Middle frontal gyrus (tissue), 1 donor: ENCODE data around the gene CD8B.
A peak's percentile ranks its signal among the peaks of the same experiment; 100 is the strongest.
"Not testable (repeated sequence)": the region's sequence is repeated elsewhere in the genome, so short reads cannot be mapped to it uniquely, and the experiment has no call there.

Experiments used
- DNase-seq: peaks from one replicate; pipeline ENCODE4 v3.0.0-alpha.2; 2015; ENCODE audit warnings: low spot score; ENCODE audit errors: extremely low spot score

Gene CD8B

GRCh38 chr2:86836915-86837695, 24.6 kb downstream of the CD8B start:
- DNase-seq: peak; percentile 6

DNA sequence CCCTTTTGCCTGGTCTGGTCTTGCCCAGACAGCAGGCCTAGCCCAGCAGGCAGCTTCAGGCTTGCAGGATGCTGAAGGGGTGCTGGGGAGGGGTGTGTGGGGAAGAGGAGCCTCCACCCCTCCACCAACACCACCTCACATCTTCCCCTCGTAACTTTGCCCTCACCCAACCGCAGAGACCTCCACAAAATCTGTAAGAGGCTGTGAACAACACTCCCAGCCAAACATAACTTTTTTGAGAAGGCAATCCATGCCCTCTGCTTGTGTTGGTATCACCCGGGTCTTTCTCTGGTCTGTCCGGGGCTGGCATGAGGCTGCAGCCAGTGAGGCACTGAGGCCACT, 26.2 kb downstream of the CD8B start:
- DNase-seq: not testable (repeated sequence)

DNA sequence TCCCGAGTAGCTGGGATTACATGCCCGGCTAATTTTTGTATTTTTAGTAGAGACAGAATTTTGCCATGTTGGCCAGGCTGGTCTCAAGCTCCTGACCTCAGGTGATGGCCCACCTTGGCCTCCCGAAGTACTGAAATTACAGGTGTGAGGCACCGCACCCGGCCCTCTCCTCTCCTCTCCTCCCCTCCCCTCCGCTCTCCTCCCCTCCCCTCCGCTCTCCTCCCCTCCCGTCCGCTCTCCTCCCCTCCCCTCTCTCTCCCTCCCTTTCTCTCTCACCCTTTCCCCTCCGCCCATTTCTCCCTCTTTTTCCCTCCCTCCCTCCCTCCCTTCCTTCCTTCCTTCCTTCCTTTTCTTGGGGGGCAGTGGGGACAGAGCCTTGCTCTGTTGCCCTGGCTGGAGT, 28.4 kb downstream of the CD8B start:
- DNase-seq: no peak

DNA sequence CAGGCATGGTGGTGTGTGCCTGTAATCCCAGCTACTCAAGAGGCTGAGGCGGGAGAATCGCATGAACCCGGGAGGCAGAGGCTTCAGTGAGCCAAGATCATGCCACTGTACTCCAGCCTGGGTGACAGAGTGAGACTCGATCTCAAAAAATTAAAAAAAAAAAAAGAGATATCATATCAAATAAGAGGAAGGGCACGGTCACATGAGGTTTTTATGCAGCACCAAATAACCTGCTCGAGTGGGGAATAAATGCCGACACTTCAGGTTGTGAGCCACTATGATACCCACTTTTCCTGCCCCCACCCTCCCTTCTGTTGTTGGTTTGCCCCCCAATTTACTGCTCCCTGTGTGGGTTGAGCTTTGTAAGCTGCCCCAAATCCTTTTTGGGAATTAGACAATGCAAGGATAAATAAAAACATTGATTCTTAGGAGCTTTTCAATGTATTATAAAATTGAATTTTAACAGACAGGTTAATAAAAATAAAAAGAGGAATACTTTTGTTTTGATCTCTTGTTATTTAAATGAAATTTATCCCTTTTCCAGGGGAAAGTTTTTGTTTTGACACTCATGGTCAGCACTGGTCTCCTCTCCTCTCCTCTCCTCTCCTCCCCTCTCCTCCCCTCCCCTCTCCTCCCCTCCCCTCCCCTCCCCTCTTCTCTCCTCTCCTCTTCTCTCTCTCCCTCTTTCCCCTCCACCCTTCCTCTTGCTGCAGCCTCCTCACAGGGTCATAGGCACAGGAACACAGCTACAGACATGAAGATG, 29.2 kb downstream of the CD8B start:
- DNase-seq: no peak

DNA sequence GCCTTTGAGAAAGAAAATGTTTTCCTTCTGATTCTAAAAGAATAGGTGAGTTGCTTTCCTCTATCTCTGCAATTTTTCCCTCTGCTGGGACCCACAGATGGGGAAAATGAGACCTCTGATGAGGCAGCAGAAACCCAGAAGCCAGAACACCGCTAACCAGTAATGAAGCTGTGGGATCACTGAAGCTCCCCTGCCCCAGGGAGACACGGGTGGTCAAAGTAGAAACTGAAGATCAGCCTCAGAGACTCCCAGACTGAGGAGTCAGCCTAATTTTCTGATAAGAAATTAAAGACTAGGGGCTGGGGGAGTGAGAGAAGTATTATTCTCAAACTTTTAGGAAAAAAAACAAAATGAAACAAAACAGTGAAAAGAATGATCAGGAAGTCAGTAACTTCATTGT, 30.1 kb downstream of the CD8B start:
- no peak for DNase-seq

DNA sequence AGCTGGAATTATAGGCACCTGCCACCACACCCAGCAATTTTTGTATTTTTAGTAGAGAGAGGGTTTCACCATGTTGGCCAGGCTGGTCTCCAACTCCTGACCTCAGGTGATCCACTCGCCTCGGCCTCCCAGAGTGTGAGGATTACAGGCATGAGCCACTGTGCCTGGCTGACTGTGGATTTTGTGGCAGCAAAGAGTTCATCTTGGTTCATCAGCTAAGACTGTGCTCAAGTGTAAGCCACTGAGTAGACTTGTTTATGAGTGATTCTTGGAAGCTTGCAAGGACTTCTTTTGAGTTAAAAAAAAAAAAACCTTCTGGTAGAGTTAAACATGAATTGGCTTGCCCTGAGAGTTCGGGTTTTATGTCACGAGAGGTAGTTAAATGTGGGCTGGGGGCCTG, 34.7 kb downstream of the CD8B start:
- no peak for DNase-seq

GRCh38 chr2:86825693-86826381, 35.8 kb downstream of the CD8B start:
- DNase-seq: no peak

DNA sequence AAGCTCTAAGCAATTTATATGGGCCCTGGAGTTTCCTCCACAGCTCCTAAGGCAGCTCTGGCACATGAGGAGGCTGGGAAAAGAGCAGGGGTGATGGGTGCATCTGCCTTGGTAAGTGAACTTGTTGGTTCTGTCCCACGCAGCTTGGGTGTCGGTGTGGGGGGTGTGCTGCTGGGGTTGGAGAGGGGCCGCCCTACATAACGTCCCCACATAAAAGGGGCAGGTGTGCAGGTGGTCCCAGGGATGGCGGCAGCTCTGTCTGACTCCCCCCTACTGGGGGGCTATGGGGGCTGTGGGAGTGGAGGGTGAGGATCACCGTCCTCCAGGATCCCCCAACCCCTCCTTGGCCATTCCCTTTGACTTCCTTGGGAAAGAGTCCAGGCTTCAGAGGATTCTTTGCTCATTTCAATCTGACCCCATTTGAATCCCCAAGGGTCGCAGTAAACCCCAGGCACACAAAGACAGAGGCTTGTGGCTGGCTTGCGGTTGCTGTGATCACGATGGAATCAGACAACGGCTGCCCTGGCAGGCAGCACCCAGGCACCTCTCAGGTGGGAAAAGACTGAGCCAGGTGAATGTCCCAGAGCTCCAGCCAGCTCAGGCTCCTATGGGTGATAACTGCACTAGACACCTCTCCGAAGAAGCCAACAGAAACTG, 36.5 kb downstream of the CD8B start:
- DNase-seq: no peak

GRCh38 chr2:86822668-86823345, 38.9 kb downstream of the CD8B start:
- DNase-seq: no peak

DNA sequence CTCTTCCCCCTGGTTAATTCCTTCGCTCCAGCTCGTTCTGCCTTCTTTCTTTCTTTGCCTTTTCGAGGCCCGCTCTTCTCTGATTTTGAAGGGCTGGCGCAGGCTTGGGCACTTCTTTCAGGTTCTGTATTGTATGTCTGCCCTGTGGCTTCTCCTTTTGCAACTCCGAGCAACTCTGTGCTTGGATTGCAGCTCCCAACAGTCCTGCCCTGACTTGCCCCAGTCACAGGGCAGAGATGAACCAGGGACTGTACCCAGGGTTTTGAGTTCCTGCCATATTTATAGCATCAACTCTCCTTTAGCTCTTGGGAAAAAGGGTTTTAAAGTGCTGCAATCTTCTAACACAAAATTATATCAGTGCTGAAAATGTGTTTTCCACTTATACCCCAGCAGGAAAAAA, 39.8 kb downstream of the CD8B start:
- no peak for DNase-seq

- no peak for DNase-seq
Measured at GRCh38 chr2:86821306-86821705, 40.4 kb downstream of the CD8B start.

- no peak for DNase-seq
Measured at GRCh38 chr2:86818957-86819356, 42.7 kb downstream of the CD8B start.

GRCh38 chr2:86818114-86818801, 43.4 kb downstream of the CD8B start:
- DNase-seq: no peak

DNA sequence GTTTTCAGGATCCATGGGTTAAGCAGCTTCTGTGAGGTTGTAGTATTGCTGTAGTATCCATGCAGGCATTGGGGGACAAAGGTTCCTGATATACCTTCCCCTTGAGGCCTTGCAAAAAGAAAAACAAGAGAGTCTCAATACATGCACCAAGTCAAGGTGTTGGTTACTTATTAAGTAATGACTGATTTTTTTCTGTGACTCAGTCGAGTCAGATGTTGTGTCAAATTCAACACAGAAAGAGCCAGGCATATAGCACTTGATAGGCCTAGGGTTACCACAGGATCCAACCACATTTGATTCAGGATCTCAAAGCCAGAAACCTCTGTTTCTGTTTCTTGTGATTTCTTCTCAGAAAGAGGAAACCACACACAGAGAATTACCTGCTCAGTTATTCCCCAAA, 46.1 kb downstream of the CD8B start:
- no peak for DNase-seq

DNA sequence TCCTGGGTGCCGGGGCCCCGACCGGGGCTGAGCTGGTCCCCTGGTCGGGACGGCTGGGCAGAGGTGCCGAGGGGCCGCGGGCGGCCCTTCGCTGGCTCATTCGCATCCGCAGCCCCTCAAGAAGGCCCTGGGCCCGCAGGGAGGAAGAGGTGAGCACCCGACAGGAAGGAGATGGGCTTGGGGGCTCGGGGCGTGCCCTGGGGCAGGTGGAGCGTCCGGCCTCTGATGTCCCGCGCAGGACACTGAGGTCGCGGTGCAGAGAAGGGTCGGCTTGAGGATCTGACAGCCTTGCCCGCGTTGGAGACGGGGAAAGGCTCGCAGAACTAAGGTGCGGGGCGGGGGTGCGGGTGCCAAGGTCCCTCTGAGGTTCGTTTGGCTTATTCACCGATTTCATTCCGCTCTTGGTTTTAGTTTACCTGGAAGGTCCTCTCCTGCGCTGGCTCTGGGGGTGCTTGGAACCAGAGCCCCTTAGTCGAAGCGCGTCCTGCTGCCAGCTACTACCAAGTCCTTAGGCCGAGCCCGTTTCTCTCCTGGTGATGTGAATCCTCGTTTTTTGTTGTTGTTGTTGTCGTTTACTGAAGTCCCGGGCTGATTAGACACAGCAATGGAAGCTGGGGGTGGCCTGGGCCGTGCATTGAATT, 52.1 kb downstream of the CD8B start:
- no peak for DNase-seq

DNA sequence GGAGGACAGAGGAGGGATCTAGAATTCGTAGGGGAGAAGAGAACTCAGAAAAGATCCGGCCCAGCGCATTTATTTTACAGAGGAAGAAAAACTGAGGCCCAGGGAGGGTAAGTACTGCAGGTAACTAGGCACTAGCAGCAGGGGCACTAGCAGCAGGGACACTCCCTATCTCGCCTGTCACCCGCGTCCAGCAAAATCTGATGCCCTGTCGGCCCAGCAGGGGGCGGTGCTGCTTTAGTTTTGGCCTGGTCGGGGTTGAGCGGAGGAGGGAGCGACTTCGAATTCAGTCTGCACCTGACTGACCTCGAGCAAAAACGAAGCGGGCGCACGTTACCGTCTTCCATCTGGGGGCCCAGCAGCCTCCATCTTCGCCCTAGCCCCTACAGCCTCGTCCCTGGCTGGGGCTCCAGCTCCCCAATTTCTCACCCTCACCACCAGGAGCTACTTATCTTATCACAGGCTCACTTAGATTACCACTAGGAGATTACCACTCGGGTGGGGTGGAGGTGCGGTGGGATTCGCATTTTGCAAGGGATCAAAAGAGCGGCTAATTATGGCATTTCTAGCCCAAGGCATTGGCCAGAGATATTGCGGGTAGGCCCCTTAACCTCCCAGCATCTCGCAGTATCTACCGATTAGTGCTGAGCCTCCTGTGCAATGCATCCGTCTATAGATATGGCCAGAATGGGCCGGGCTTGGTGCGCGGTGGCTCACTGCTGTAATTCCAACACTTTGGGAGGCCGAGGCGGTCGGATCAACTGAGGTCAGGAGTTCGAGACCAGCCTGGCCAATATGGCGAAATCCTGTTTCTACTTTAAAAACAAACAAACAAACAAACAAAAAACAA, 53.1 kb downstream of the CD8B start:
- DNase-seq: peak; percentile 69

DNA sequence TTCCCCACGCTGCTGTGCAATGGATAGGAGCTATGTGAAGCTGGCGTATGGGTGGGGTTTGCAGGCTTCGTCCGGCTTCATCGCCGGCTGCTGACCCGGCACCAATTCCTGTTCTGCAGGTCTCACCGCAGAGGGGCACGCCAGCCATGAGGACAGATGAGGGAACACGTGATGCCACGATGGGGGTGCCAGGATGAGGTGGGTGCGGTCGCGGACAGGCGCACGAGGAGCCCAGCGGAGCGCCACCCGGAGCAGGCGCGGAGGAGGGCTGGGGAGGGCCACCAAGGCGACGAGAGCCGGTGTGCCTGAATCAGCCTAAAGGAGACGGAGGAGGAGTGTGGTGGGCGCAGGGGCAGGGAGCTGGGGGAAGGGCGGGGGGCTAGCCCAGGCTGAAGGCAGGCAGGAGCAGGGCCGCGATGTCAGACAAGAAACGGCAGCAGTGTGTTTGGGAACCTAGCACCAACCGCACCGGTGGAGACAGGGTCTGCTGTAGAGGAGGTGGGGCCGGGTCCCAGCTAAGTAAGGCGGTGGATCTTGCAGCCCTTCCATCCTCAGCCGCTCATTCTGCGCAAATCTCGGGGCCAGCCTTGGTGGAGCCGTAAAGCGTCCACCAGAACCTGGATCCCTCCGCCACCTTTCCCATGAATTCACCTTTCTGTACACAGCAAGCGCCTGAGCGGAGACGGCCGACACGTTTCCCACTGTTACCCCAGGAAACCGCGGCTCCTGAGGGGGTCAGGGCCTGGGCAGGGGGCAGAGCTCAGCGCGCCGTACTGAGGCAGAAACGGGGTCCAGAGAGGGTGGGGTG, 54.0 kb downstream of the CD8B start:
- peak; percentile 14 for DNase-seq

DNA sequence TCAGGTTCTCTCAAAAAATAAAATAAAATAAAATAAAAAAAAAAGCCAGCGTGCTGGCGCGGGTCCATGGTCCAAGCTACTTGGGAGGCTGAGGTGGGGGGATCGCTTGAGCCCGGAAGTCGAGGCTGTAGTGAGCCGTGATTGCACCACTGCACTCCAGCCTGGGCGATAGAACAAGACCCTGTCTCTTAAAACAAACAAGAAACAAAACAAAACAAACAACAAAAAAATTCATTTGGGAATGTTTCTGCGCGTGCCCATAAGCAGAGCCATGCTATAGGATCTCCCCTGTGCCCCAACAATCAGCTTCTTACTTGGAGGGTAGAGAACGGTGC, 54.6 kb downstream of the CD8B start:
- DNase-seq: no peak
